GM12874 (cell line): Measurements from ENCODE around the gene SIGMAR1.

Source experiments
- CTCF ChIP-seq: IDR thresholded peaks from 2 replicates; pipeline ENCODE4 v1.5.1; 2011; ENCODE audit warnings: low read depth, mild to moderate bottlenecking, control low read depth, low read length, moderate library complexity; ENCODE audit not compliant: insufficient read depth

The SIGMAR1 gene

DNA sequence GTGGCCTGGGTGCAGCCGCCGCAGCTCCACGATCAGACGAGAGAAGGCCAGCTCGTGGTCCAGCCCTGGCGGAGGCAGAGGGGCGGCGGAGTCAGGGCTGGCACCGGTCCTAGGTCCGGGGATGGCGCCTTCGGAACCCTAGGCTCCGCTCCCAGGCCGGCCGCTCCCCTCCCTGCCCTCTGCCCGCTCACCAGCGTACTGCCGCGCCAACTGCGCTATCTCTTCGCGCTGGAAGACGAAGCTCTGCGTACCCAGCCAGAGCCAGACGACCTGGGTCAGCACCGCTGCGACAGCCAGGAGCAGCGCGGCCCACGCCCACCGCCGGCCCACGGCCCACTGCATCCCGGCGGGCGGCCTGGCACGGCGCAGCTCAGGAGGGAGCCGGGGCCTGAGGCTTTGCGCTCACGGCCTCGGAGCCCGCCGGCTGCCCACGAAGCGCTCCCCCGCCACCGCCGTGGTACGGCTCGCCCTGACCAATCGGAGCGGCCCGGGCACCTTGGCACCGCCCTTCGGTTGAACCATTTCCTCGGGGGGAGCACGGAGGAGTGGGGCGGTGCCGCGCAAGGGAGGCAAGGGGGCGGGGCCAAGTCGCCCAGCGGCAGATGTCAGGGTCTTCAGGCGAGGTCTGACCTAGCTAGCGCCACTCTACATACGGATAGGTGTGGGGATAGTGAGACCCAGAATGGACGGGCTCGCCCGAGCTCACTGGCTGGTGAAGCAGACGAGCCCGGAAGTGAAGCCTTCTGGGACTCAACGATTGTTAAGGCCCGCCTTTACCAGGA lies at the start of gene SIGMAR1:
TSS of gene SIGMAR1 (minus strand) at position 432 of the 782 bp plus-strand sequence. CDS start at position 342, 90 bp downstream.
- no peak for TF ChIP-seq CTCF

DNA sequence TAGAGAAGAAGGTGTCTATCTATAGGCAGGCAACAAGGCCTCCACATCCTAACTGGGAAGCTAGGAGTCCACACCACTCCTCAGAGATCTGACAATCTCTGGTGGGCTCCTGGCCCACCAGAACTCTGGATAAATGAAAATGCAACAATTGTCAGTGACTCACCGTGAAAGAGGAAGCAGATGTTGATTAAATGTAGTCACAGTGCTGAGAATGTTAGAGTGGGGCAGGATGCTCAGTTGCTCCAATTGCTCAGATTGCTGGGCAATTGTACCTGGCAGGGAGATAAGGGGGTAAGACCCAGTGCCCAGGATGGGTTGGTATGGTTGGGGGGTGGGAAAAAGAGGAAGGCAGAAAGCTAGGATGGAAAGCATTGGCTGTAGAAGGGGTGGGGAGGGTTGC lies 49.1 kb upstream of the SIGMAR1 start:
- TF ChIP-seq CTCF = no peak

- TF ChIP-seq CTCF = no peak
Measured at GRCh38 chr9:34686231-34686630, 48.6 kb upstream of the SIGMAR1 start.

DNA sequence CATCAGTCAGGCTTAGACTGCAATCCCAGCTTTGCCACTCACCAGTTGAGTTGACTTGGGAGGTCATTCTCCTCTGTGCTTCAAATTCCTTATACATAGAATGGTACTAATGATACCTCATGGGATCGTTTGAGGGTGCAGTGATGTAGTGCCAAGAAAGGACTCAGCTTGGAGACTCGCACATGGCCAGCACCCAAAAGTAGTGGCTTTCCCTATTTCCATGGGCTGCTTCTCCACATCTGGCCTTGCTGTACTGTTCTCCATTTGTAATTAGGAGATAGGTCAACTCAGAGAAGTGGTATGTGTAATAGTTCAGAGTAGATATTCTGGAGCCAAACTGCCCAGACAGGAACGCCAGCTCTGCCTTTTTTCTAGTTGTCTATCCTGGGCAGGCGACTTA lies 48.0 kb upstream of the SIGMAR1 start:
- no peak for TF ChIP-seq CTCF

DNA sequence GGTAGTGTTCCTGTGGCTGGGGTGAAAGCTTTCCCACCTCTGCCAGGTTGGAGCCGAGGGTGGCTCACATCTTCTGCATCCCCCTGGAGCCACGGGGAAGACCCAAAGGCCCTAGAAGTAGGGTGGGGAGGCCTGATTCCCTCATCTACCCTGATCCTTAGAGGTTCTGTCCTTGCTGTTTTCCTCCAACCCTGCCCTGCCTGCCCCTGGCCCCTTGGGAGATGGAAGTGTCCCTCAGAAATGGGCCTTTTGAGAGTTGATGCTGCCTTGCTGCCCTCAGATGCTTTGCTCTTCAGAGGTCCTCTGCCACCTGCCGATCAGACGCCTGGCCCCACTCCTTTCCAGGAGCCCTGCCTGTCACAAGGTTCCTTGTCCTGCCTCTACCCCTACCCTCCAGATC lies 47.2 kb upstream of the SIGMAR1 start:
- TF ChIP-seq CTCF = no peak

DNA sequence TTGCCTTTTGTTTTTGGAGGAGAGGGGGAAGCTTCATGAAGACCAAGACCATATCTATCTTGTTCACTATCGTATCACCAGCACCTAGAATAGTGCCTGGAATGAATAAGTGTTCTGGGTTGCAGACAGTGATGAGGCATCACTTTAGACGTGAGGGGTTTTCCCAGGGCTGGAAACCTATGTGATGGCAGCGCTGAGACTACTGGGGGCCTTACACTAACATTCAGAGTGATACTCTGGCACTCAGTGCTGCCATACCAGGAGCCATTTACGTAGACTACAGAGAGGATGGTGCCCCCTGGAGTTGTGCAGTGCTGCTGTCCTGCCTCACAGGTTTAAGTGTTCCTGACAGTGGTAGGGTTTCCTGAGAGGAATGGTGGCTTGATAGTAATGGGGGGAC lies 46.6 kb upstream of the SIGMAR1 start:
- no peak for TF ChIP-seq CTCF

GRCh38 chr9:34675869-34676268 lies 38.3 kb upstream of the SIGMAR1 start:
- no peak for TF ChIP-seq CTCF
